IMR-90 (cell line): ENCODE data around the gene BARD1.

ENCODE experiments used
- BHLHE40 ChIP-seq: fragments of 150-350 bp; IDR thresholded peaks from 2 replicates; pipeline ENCODE4 v1.6.1; 2016; ENCODE audit warnings: mild to moderate bottlenecking, low read depth, low read length
- CEBPB ChIP-seq: IDR thresholded peaks from 2 replicates; pipeline ENCODE4 v1.6.1; 2012; ENCODE audit warnings: low read depth, low read length, improper control_type of control experiment
- CHD1 ChIP-seq: IDR thresholded peaks from 2 replicates; pipeline ENCODE4 v1.6.1; 2012; ENCODE audit warnings: low read depth, low read length, improper control_type of control experiment
- CTCF ChIP-seq: conservative IDR thresholded peaks from 2 replicates; pipeline ENCODE4 v1.5.1; 2012; ENCODE audit warnings: mild to moderate bottlenecking, low read depth, low read length, improper control_type of control experiment
- ELK1 ChIP-seq: fragments of 150-350 bp; IDR thresholded peaks from 2 replicates; pipeline ENCODE4 v1.6.1; 2016; ENCODE audit warnings: low read depth, mild to moderate bottlenecking, low read length, moderate library complexity, borderline replicate concordance
- FOS ChIP-seq: fragments of 150-350 bp; IDR thresholded peaks from 2 replicates; pipeline ENCODE4 v1.6.1; 2016; ENCODE audit warnings: low read depth, low read length
- MAFK ChIP-seq: IDR thresholded peaks from 2 replicates; pipeline ENCODE4 v1.6.1; 2012; ENCODE audit warnings: low read depth, low read length, improper control_type of control experiment
- MAZ ChIP-seq: IDR thresholded peaks from 2 replicates; pipeline ENCODE4 v1.6.1; 2012; ENCODE audit warnings: low read depth, mild to moderate bottlenecking, low read length, improper control_type of control experiment, moderate library complexity, borderline replicate concordance
- MXI1 ChIP-seq: IDR thresholded peaks from 2 replicates; pipeline ENCODE4 v1.6.1; 2012; ENCODE audit warnings: low read depth, mild to moderate bottlenecking, low read length, moderate library complexity, borderline replicate concordance
- POLR2A ChIP-seq: IDR thresholded peaks from 2 replicates; pipeline ENCODE4 v1.6.1; 2012; ENCODE audit warnings: mild to moderate bottlenecking, low read depth, low read length
- RAD21 ChIP-seq: IDR thresholded peaks from 2 replicates; pipeline ENCODE4 v1.6.1; 2012; ENCODE audit warnings: low read length, improper control_type of control experiment
- RFX5 ChIP-seq: IDR thresholded peaks from 2 replicates; pipeline ENCODE4 v1.8.0; 2012; ENCODE audit warnings: low read depth, mild to moderate bottlenecking, low read length, moderate library complexity
- SMC3 ChIP-seq: fragments of 150-350 bp; IDR thresholded peaks from 2 replicates; pipeline ENCODE4 v1.6.1; 2016; ENCODE audit warnings: low read depth, mild to moderate bottlenecking, antibody characterized with exemption, low read length, moderate library complexity
- USF2 ChIP-seq: fragments of 150-350 bp; IDR thresholded peaks from 2 replicates; pipeline ENCODE4 v1.6.1; 2017; ENCODE audit warnings: mild to moderate bottlenecking, antibody characterized with exemption, low read length, low read depth

GRCh38 chr2:214747992-214748391 lies 61.5 kb downstream of the BARD1 start:
- no peak for TF ChIP-seq CTCF
- TF ChIP-seq POLR2A: no peak
- TF ChIP-seq SMC3: no peak
- TF ChIP-seq MXI1: no peak
- no peak for TF ChIP-seq MAZ
- TF ChIP-seq RAD21: no peak
- no peak for TF ChIP-seq MAFK
- no peak for TF ChIP-seq FOS
- TF ChIP-seq RFX5: no peak
- TF ChIP-seq ELK1: no peak
- TF ChIP-seq CEBPB: no peak
- no peak for TF ChIP-seq USF2
- no peak for TF ChIP-seq BHLHE40
- no peak for TF ChIP-seq CHD1
